SK-N-SH (cell line): ENCODE results near the gene MLST8. TPM values are rescaled to one million over a fixed set of nuclear protein-coding genes. Genes with fewer than 3 reads are reported as not detected.

Source experiments
- CTCF ChIA-PET: fragments of 300-600, 350-600 bp; formaldehyde crosslinking; extraction: SDS; loops from one replicate; lab custom pipeline; 2021; lab: Yijun Ruan, JAX
- POLR2A ChIA-PET: fragments of 350-600 bp; sonication (Branson Sonifier 250); formaldehyde crosslinking; extraction: SDS; loops from one replicate; lab custom pipeline; 2020; ENCODE audit warnings: antibody characterized with exemption, inconsistent platforms; lab: Yijun Ruan, JAX
- DNase-seq: peaks from one replicate; pipeline ENCODE4 v3.0.0; 2012
- H2AFZ ChIP-seq: fragments of 200-600 bp; sonication (generic); 2 replicates; pipeline ENCODE4 v1.8.1; 2016; ENCODE audit warnings: antibody characterized with exemption, mild to moderate bottlenecking, low read depth
- H3F3A ChIP-seq: fragments of 200-600 bp; sonication (generic); replicated peaks from 2 replicates; pipeline ENCODE3; 2016; ENCODE audit warnings: antibody characterized with exemption, mild to moderate bottlenecking; ENCODE audit not compliant: insufficient read depth
- H3K27ac ChIP-seq, 2 experiments: fragments of 200-500 bp in 1 of 2; fragments of 200-600 bp in 1 of 2; sonication (Bioruptor generic) in 1 of 2; sonication (generic), shearing (Covaris generic) in 1 of 2; 2 replicates each; pipeline versions ENCODE4 v1.5.1 to v1.6.1; 2014 to 2016; ENCODE audit warnings: low read depth in 2 of 2, inconsistent platforms in 1 of 2, low read length in 1 of 2, mild to moderate bottlenecking in 1 of 2, mixed read lengths in 1 of 2
- H3K27me3 ChIP-seq: fragments of 200-600 bp; sonication (generic), shearing (Covaris generic); 2 replicates; pipeline ENCODE4 v1.6.1; 2016; ENCODE audit warnings: mixed run types; ENCODE audit not compliant: insufficient read depth
- H3K36me3 ChIP-seq, 2 experiments: fragments of 200-500 bp in 1 of 2; fragments of 200-600 bp in 1 of 2; sonication (Bioruptor generic) in 1 of 2; sonication (generic) in 1 of 2; replicated peaks in 1 of 2; 2 replicates each; pipeline versions ENCODE3 to v1.5.1; 2014 to 2016; ENCODE audit warnings: low read length in 1 of 2, mild to moderate bottlenecking in 1 of 2; ENCODE audit not compliant: insufficient read depth in 2 of 2, control insufficient read depth in 1 of 2
- H3K4me1 ChIP-seq, 2 experiments: fragments of 200-500 bp in 1 of 2; fragments of 200-600 bp in 1 of 2; sonication (Bioruptor generic) in 1 of 2; sonication (generic), shearing (Covaris generic) in 1 of 2; 2 replicates each; pipeline versions ENCODE4 v1.5.1 to v1.6.1; 2014 to 2016; ENCODE audit warnings: low read depth in 1 of 2, low read length in 1 of 2, mixed run types in 1 of 2; ENCODE audit not compliant: insufficient read depth in 2 of 2, control insufficient read depth in 1 of 2
- H3K4me2 ChIP-seq: fragments of 200-600 bp; sonication (generic), shearing (Covaris generic); 2 replicates; pipeline ENCODE4 v1.6.1; 2017; ENCODE audit warnings: mixed run types
- H3K4me3 ChIP-seq, 2 experiments: fragments of 200-500 bp in 1 of 2; fragments of 200-600 bp in 1 of 2; sonication (Bioruptor generic) in 1 of 2; sonication (generic), shearing (Covaris generic) in 1 of 2; 2 replicates each; pipeline versions ENCODE4 v1.5.1 to v1.8.1; 2014 to 2016; ENCODE audit warnings: low read depth in 2 of 2, inconsistent platforms in 1 of 2, low read length in 1 of 2, mild to moderate bottlenecking in 1 of 2, mixed read lengths in 1 of 2, moderate library complexity in 1 of 2
- H3K79me2 ChIP-seq: fragments of 200-600 bp; sonication (generic); 2 replicates; pipeline ENCODE4 v1.8.1; 2017; ENCODE audit warnings: mild to moderate bottlenecking; ENCODE audit not compliant: insufficient read depth
- H3K9ac ChIP-seq: fragments of 200-600 bp; sonication (generic); 2 replicates; pipeline ENCODE4 v1.6.1; 2017; ENCODE audit warnings: mixed run types
- H3K9me2 ChIP-seq: fragments of 200-600 bp; sonication (generic); 2 replicates; pipeline ENCODE4 v1.6.1; 2017; ENCODE audit warnings: mixed run types
- H3K9me3 ChIP-seq: fragments of 200-600 bp; sonication (generic); 2 replicates; pipeline ENCODE4 v1.6.1; 2017; ENCODE audit warnings: mixed run types, mild to moderate bottlenecking, moderate library complexity
- H4K20me1 ChIP-seq: fragments of 200-600 bp; sonication (generic); 2 replicates; pipeline ENCODE4 v1.6.1; 2017; ENCODE audit warnings: mild to moderate bottlenecking, mixed run types; ENCODE audit not compliant: insufficient read depth
- CHD2 ChIP-seq: fragments of 150-350 bp; IDR thresholded peaks from 2 replicates; pipeline ENCODE4 v1.6.1; 2018; ENCODE audit warnings: low read length; ENCODE audit not compliant: partially characterized antibody
- EZH2phosphoT487 ChIP-seq: fragments of 200-600 bp; sonication (generic); IDR thresholded peaks from 2 replicates; pipeline ENCODE4 v1.6.1; 2017; ENCODE audit warnings: low read depth, mixed run types, mild to moderate bottlenecking, antibody characterized with exemption, moderate library complexity, borderline replicate concordance
- GABPA ChIP-seq: IDR thresholded peaks from 2 replicates; pipeline ENCODE4 v1.4.0; 2012; ENCODE audit warnings: low read depth, mild to moderate bottlenecking
- GATA2 ChIP-seq: sonication (generic); formaldehyde crosslinking; IDR thresholded peaks from 2 replicates; pipeline ENCODE4 v1.5.0; 2020; ENCODE audit warnings: mild to moderate bottlenecking, missing genetic modification reagents
- NFIC ChIP-seq: IDR thresholded peaks from 2 replicates; pipeline ENCODE4 v1.4.0; 2012; ENCODE audit warnings: borderline replicate concordance
- NRF1 ChIP-seq: IDR thresholded peaks from 2 replicates; pipeline ENCODE4 v1.6.1; 2012; ENCODE audit warnings: low read depth, mild to moderate bottlenecking, low read length
- POLR2AphosphoS5 ChIP-seq: IDR thresholded peaks from 2 replicates; pipeline ENCODE4 v1.6.1; 2012; ENCODE audit warnings: low read depth, low read length
- RAD21 ChIP-seq: IDR thresholded peaks from 2 replicates; pipeline ENCODE4 v1.6.1; 2012; ENCODE audit warnings: mild to moderate bottlenecking, low read length
- REST ChIP-seq: IDR thresholded peaks from 2 replicates; pipeline ENCODE4 v1.6.1; 2012; ENCODE audit warnings: mild to moderate bottlenecking, low read depth, low read length, moderate library complexity
- RXRA ChIP-seq: IDR thresholded peaks from 2 replicates; pipeline ENCODE4 v1.4.0; 2012; ENCODE audit warnings: low read depth, mild to moderate bottlenecking, borderline replicate concordance
- TEAD4 ChIP-seq: IDR thresholded peaks from 2 replicates; pipeline ENCODE4 v1.4.0; 2012; ENCODE audit warnings: mild to moderate bottlenecking, borderline replicate concordance; ENCODE audit not compliant: insufficient read depth
- USF2 ChIP-seq: fragments of 150-350 bp; IDR thresholded peaks from 2 replicates; pipeline ENCODE4 v1.6.1; 2017; ENCODE audit warnings: antibody characterized with exemption, low read length, low read depth, borderline replicate concordance
- YY1 ChIP-seq: IDR thresholded peaks from 2 replicates; pipeline ENCODE4 v1.4.0; 2012; ENCODE audit warnings: low read depth, mild to moderate bottlenecking
- ZBTB33 ChIP-seq: IDR thresholded peaks from 2 replicates; pipeline ENCODE4 v1.4.0; 2012; ENCODE audit warnings: low read depth, borderline replicate concordance
- WGBS: methylation state at CpG from one replicate; pipeline ENCODE4 v1.1.6; 2017; ENCODE audit warnings: low lambda C conversion rate; 5-methylcytosine and 5-hydroxymethylcytosine counted together
- polyA plus RNA-seq, 3 experiments: library from polyadenylated mRNA; depleted of rRNA; stranded (reverse); fragments of >200 nt; gene quantifications; 2 replicates each; pipeline ENCODE4 v1.2.3, GENCODE V29; 2012

The MLST8 gene
- polyA plus RNA-seq, 1 of the 3 experiments (the other 2 are of a cell fraction): 85.4 TPM

GRCh38 chr16:2160915-2161551, 44.2 kb upstream of the MLST8 start:
- no peak for DNase-seq
- no peak overlapping the region for H3K4me2 ChIP-seq
- no peaks in the 10 kb centered on the region for H3K9me3 ChIP-seq
- no peak overlapping the region; a peak in 1 of 4 replicates for H3K27ac ChIP-seq
- no peak overlapping the region for H3K9ac ChIP-seq
- POLR2A ChIA-PET: interaction anchor here (0.9 kb wide), 1 partner anchor 34 kb away, joined by 3 read pairs; no protein-coding TSS in a partner anchor
- 93% methylated on average over 13 of the region's 20 CpGs for WGBS
- peaks cover 0 to 15% of the 10 kb centered on the region in 2 experiments for H3K36me3 ChIP-seq
- peaks cover 76% of the 10 kb centered on the region for H3K79me2 ChIP-seq
- H3K4me3 ChIP-seq: no peak overlapping the region
- H3K27me3 ChIP-seq: no peaks in the 10 kb centered on the region
- peaks cover 66% of the 10 kb centered on the region for H4K20me1 ChIP-seq
- H3K9me2 ChIP-seq: no peaks in the 10 kb centered on the region
- H3K4me1 ChIP-seq: peaks cover 11 to 28% of the 10 kb centered on the region in 2 experiments; a peak in 3 of 4 replicates
- H2AFZ ChIP-seq: no peak overlapping the region
- CTCF ChIA-PET: interaction anchor here (1.1 kb wide), 1 partner anchor 34 kb away, joined by 3 read pairs; no protein-coding TSS in a partner anchor
- TF ChIP-seq YY1: no peak
- no peak for TF ChIP-seq CHD2
- no peak for TF ChIP-seq NRF1
- no peak for TF ChIP-seq USF2
- no peak for TF ChIP-seq REST
- no peak for TF ChIP-seq GABPA
- H3F3A ChIP-seq: peaks cover 3% of the 10 kb centered on the region

GRCh38 chr16:2161911-2162310, 43.3 kb upstream of the MLST8 start:
- H3K9me3 ChIP-seq: no peaks in the 10 kb centered on the region
- DNase-seq: no peak
- no peaks in the 10 kb centered on the region for H3K27me3 ChIP-seq
- H4K20me1 ChIP-seq: peaks cover 63% of the 10 kb centered on the region
- peaks cover 3% of the 10 kb centered on the region for H3F3A ChIP-seq
- no peak overlapping the region for H2AFZ ChIP-seq
- CTCF ChIA-PET: interaction anchor here (0.8 to 1.1 kb wide), 2 partner anchors 33 to 138 kb away, joined by 3 read pairs; no protein-coding TSS in a partner anchor
- WGBS: 92% methylated on average over 10 of the region's 10 CpGs
- H3K4me3 ChIP-seq: no peak overlapping the region
- peaks cover 0 to 24% of the 10 kb centered on the region in 2 experiments for H3K36me3 ChIP-seq
- POLR2A ChIA-PET: interaction anchor here (0.9 to 1.2 kb wide), 3 partner anchors 11 to 33 kb away, joined by 3 to 4 read pairs (median 3); no protein-coding TSS in a partner anchor
- no peak overlapping the region; a peak in 1 of 4 replicates for H3K27ac ChIP-seq
- H3K4me1 ChIP-seq: peaks cover 10 to 24% of the 10 kb centered on the region in 2 experiments; a peak in 3 of 4 replicates
- no peaks in the 10 kb centered on the region for H3K9me2 ChIP-seq
- H3K9ac ChIP-seq: no peak overlapping the region
- H3K4me2 ChIP-seq: no peak overlapping the region
- TF ChIP-seq TEAD4 (no peak), POLR2AphosphoS5 (no peak), RAD21 (no peak), ZBTB33 (no peak), EZH2phosphoT487 (no peak), NFIC (no peak), GATA2 (CRISPR knock-in tag) (no peak), RXRA (no peak)
- TF ChIP-seq, all 33 proteins: peak for 0
- peaks cover 75% of the 10 kb centered on the region for H3K79me2 ChIP-seq
